ENCODE measurements around the gene ST3GAL2. TPM values are rescaled to one million over a fixed set of nuclear protein-coding genes. Genes with fewer than 3 reads are reported as not detected.
A peak's percentile ranks its signal among the peaks of the same experiment; 100 is the strongest.
"Not testable (repeated sequence)": the region's sequence is repeated elsewhere in the genome, so short reads cannot be mapped to it uniquely, and the experiment has no call there.

The ST3GAL2 gene
- total and polyA plus RNA-seq, 8 donors = 25.3 to 38.5 (median 30.6) TPM

GRCh38 chr16:70391881-70392481 is 46.9 kb downstream of the ST3GAL2 start:
- intact Hi-C loops (cut with DNase I) = loop anchor here in 1 of 2 donors (10.0 kb wide), 1 partner anchor 83 kb away; no protein-coding TSS in a partner anchor
- H3K4me3 ChIP-seq = no peak overlapping the region
- peaks cover 0 to 48% of the 10 kb centered on the region in 2 donors for H3K36me3 ChIP-seq
- peak overlapping the region in 1 of 2 donors; percentile 23 for H3K27ac ChIP-seq
- H3K4me1 ChIP-seq = peaks cover 0 to 14% of the 10 kb centered on the region in 2 donors
- no peak for TF ChIP-seq CTCF (IDR thresholded peaks at IDR 0.05)
- H3K9me3 ChIP-seq = no peaks in the 10 kb centered on the region
- DNase-seq (no peak), ATAC-seq (no peak)
- no peaks in the 10 kb centered on the region for H3K27me3 ChIP-seq

- DNase-seq (no peak), ATAC-seq (no peak)
- no peak for TF ChIP-seq CTCF (IDR thresholded peaks at IDR 0.05)
- H3K27ac ChIP-seq = no peak overlapping the region
- H3K4me3 ChIP-seq = no peak overlapping the region
- peaks cover 0 to 53% of the 10 kb centered on the region in 2 donors for H3K36me3 ChIP-seq
- H3K9me3 ChIP-seq = no peaks in the 10 kb centered on the region
- intact Hi-C loops (cut with DNase I) = loop anchor here in 1 of 2 donors (10.0 kb wide), 1 partner anchor 83 kb away; no protein-coding TSS in a partner anchor
- H3K27me3 ChIP-seq = no peaks in the 10 kb centered on the region
- peaks cover 0 to 14% of the 10 kb centered on the region in 2 donors for H3K4me1 ChIP-seq
These were observed 47.5 kb downstream of the ST3GAL2 start for GRCh38 chr16:70391446-70391845.

GRCh38 chr16:70390774-70391173 is 48.1 kb downstream of the ST3GAL2 start:
- no peak overlapping the region for H3K4me3 ChIP-seq
- DNase-seq = no peak
- no peak overlapping the region for H3K27ac ChIP-seq
- peaks cover 0 to 57% of the 10 kb centered on the region in 2 donors for H3K36me3 ChIP-seq
- H3K4me1 ChIP-seq = peaks cover 0 to 13% of the 10 kb centered on the region in 2 donors
- H3K9me3 ChIP-seq = no peaks in the 10 kb centered on the region
- no peaks in the 10 kb centered on the region for H3K27me3 ChIP-seq
- no peak for ATAC-seq
- no peak for TF ChIP-seq CTCF (IDR thresholded peaks at IDR 0.05)
- intact Hi-C loops (cut with DNase I) = loop anchor here in 1 of 2 donors (10.0 kb wide), 1 partner anchor 84 kb away; no protein-coding TSS in a partner anchor

GRCh38 chr16:70388006-70388680 is 50.8 kb downstream of the ST3GAL2 start:
- no peak overlapping the region for H3K4me3 ChIP-seq
- no peaks in the 10 kb centered on the region for H3K9me3 ChIP-seq
- ATAC-seq (no peak), DNase-seq (no peak)
- no peaks in the 10 kb centered on the region for H3K27me3 ChIP-seq
- intact Hi-C loops (cut with DNase I) = no loop called here
- H3K27ac ChIP-seq = no peak overlapping the region
- no peak for TF ChIP-seq CTCF (IDR thresholded peaks at IDR 0.05)
- peaks cover 0 to 53% of the 10 kb centered on the region in 2 donors for H3K36me3 ChIP-seq
- H3K4me1 ChIP-seq = peaks cover 0 to 6% of the 10 kb centered on the region in 2 donors

GRCh38 chr16:70386289-70386986 is 52.5 kb downstream of the ST3GAL2 start:
- H3K27me3 ChIP-seq; H3K4me1 ChIP-seq; intact Hi-C loops (cut with DNase I); ATAC-seq; DNase-seq; H3K27ac ChIP-seq; H3K4me3 ChIP-seq; H3K9me3 ChIP-seq: not testable (repeated sequence)
- H3K36me3 ChIP-seq = peaks cover 0 to 58% of the 10 kb centered on the region in 2 donors

Measured in left lung (tissue), 10 donors.